ENCODE data around the gene NANP. TPM values are rescaled to one million over a fixed set of nuclear protein-coding genes. Genes with fewer than 3 reads are reported as not detected.

Gene NANP
- total RNA-seq, 1 experiment from 2014 or later, result 7.3 TPM

DNA sequence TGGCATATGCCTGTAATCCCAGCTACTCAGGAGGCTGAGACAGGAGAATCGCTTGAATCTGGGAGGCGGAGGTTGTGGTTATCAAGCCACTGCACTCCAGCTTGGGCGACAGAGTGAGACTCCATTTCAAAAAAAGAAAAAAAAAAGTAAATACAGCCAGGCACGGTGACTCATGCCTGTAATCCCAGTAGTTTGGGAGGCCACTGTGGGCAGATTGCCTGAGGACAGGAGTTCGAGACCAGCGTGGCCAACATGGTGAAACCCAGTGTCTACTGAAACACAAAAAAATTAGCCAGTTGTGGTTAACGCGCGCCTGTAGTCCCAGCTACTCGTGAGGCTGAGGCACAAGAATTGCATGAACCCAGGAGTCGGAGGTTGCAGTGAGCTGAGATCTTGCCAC, 36.9 kb downstream of the NANP start:
- H3K79me2 ChIP-seq (ENCODE audit: insufficient read depth, low read length), result no peaks in the 10 kb centered on the region
- no peak for TF ChIP-seq SRF (IDR thresholded peaks at IDR 0.05; ENCODE audit: low read depth)
- no peak for TF ChIP-seq POLR2AphosphoS5 (IDR thresholded peaks at IDR 0.05; ENCODE audit: low read depth, low read length)
- no peak for TF ChIP-seq ZNF274 (IDR thresholded peaks at IDR 0.05; ENCODE audit: low read depth, low read length)
- TF ChIP-seq RAD21 (IDR thresholded peaks at IDR 0.05; ENCODE audit: low read depth), result no peak
- TF ChIP-seq CEBPB (IDR thresholded peaks at IDR 0.05; ENCODE audit: low read depth), result no peak
- TF ChIP-seq EZH2 (IDR thresholded peaks at IDR 0.05), result no peak
- TF ChIP-seq EGR1 (IDR thresholded peaks at IDR 0.05; ENCODE audit: low read depth), result no peak
- no peak for TF ChIP-seq ZFX (IDR thresholded peaks at IDR 0.05)
- no peak for TF ChIP-seq POLR2A (IDR thresholded peaks at IDR 0.05; ENCODE audit: borderline replicate concordance, extremely low read depth, insufficient read depth, insufficient read length)
- TF ChIP-seq SIN3A (IDR thresholded peaks at IDR 0.05; ENCODE audit: low read depth), result no peak
- TF ChIP-seq JUND (IDR thresholded peaks at IDR 0.05), result no peak
- no peak for TF ChIP-seq ELF1 (IDR thresholded peaks at IDR 0.05; ENCODE audit: borderline replicate concordance, low read depth)
- TF ChIP-seq CBX3 (IDR thresholded peaks at IDR 0.05; ENCODE audit: low read depth), result no peak
- TF ChIP-seq, protein P1, sequence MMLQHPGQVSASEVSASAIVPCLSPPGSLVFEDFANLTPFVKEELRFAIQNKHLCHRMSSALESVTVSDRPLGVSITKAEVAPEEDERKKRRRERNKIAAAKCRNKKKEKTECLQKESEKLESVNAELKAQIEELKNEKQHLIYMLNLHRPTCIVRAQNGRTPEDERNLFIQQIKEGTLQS (IDR thresholded peaks at IDR 0.05), result no peak
- no peak for TF ChIP-seq FOSL1 (IDR thresholded peaks at IDR 0.05; ENCODE audit: low read depth)
- TF ChIP-seq SP1 (IDR thresholded peaks at IDR 0.05; ENCODE audit: low read depth), result no peak
- TF ChIP-seq, protein P2, sequence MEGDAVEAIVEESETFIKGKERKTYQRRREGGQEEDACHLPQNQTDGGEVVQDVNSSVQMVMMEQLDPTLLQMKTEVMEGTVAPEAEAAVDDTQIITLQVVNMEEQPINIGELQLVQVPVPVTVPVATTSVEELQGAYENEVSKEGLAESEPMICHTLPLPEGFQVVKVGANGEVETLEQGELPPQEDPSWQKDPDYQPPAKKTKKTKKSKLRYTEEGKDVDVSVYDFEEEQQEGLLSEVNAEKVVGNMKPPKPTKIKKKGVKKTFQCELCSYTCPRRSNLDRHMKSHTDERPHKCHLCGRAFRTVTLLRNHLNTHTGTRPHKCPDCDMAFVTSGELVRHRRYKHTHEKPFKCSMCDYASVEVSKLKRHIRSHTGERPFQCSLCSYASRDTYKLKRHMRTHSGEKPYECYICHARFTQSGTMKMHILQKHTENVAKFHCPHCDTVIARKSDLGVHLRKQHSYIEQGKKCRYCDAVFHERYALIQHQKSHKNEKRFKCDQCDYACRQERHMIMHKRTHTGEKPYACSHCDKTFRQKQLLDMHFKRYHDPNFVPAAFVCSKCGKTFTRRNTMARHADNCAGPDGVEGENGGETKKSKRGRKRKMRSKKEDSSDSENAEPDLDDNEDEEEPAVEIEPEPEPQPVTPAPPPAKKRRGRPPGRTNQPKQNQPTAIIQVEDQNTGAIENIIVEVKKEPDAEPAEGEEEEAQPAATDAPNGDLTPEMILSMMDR (IDR thresholded peaks at IDR 0.05 in 2 of 3, conservative IDR thresholded peaks at IDR 0.05 in 1 of 3; ENCODE audit: borderline replicate concordance in 1 of 3, insufficient read depth in 1 of 3, low read depth in 2 of 3, low read length in 2 of 3), result no peak
- no peak for TF ChIP-seq EZH2phosphoT487 (IDR thresholded peaks at IDR 0.05; ENCODE audit: borderline replicate concordance)
- H3K4me1 ChIP-seq (ENCODE audit: control insufficient read depth in 1 of 2, insufficient read depth in 2 of 2, low read length in 2 of 2), result peaks cover 6 to 21% of the 10 kb centered on the region in 2 experiments; a peak in 3 of 4 replicates
- ChIA-PET RAD21 (ENCODE audit: low non-redundant PET in 1 of 2, low total read pairs in 2 of 2, uncharacterized antibody in 2 of 2, unreplicated experiment in 2 of 2) (no interaction called here), POLR2A (interaction anchor here (0.6 kb wide), 1 partner anchor 17 kb away, joined by 3 read pairs; no protein-coding TSS in a partner anchor), CTCF (no interaction called here)
- BruUV-seq (replicated peaks), result no TSS peak
- no peaks in the 10 kb centered on the region for H3K27me3 ChIP-seq (ENCODE audit: insufficient read depth, low read length)
- no peaks in the 10 kb centered on the region for H3K9me2 ChIP-seq (ENCODE audit: insufficient read depth)
- no peaks in the 10 kb centered on the region for H3K36me3 ChIP-seq (ENCODE audit: control insufficient read depth in 1 of 2, insufficient read depth in 2 of 2, low read length in 2 of 2)
- no peak overlapping the region for H3K4me3 ChIP-seq (replicated peaks in 1 of 2; ENCODE audit: low read depth in 1 of 2, low read length in 2 of 2)
- H3K9ac ChIP-seq (ENCODE audit: low read length), result no peak overlapping the region
- no peak overlapping the region for H3K27ac ChIP-seq (ENCODE audit: low read depth, low read length)
- intact Hi-C loops (cut with micrococcal nuclease), result no loop called here
- no peak for DNase-seq (ENCODE audit: low read depth, low spot score)
- H2AFZ ChIP-seq (ENCODE audit: low read depth, low read length, poor library complexity, severe bottlenecking), result no peak overlapping the region
- H4K20me1 ChIP-seq (ENCODE audit: insufficient read depth), result no peaks in the 10 kb centered on the region
- H3K9me3 ChIP-seq (ENCODE audit: control insufficient read depth in 1 of 2, insufficient read depth in 1 of 2, low read depth in 1 of 2, low read length in 2 of 2), result no peaks in the 10 kb centered on the region
- no peak for ATAC-seq
- H3K4me2 ChIP-seq (ENCODE audit: low read length), result no peak overlapping the region
